Measurements from ENCODE around the gene SLC26A9.

DNA sequence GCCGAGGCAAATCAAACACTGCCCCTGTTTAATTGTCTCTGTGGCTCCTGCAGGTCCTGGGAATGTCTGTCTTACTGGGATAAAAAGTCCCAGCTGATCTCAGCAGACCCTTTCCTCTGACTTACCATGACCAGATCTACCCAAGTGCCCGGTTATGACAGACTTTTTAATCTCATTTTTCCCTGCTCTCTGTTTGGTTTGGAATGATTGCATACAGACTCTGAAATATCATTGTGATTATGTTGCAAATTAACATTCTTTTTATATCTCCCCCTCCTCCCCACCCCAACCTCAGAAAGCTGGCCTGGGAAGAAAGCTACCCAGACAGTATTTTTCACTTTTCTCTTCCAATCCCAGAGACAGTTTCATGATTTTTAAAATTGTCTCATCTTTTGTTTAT, 43.6 kb upstream of the SLC26A9 start:
- TF ChIP-seq GATA2 (CRISPR knock-in tag; IDR thresholded peaks at IDR 0.05) (no peak), EZH2phosphoT487 (IDR thresholded peaks at IDR 0.05; ENCODE audit: borderline replicate concordance, low read depth) (no peak), POLR2AphosphoS5 (IDR thresholded peaks at IDR 0.05; ENCODE audit: low read depth, low read length) (no peak), CHD2 (IDR thresholded peaks at IDR 0.05; ENCODE audit: low read length, partially characterized antibody) (no peak), TAF1 (IDR thresholded peaks at IDR 0.05; ENCODE audit: borderline replicate concordance, low read depth, low read length) (no peak), RAD21 (IDR thresholded peaks at IDR 0.05; ENCODE audit: low read length) (no peak), EP300 (IDR thresholded peaks at IDR 0.05; ENCODE audit: borderline replicate concordance in 1 of 2, low read depth in 1 of 2, low read length in 1 of 2) (no peak), YY1 (IDR thresholded peaks at IDR 0.05; ENCODE audit: low read depth) (no peak), GABPA (IDR thresholded peaks at IDR 0.05; ENCODE audit: low read depth) (no peak), FOXJ3 (CRISPR knock-in tag; IDR thresholded peaks at IDR 0.05) (no peak)
- TF ChIP-seq, protein P1, sequence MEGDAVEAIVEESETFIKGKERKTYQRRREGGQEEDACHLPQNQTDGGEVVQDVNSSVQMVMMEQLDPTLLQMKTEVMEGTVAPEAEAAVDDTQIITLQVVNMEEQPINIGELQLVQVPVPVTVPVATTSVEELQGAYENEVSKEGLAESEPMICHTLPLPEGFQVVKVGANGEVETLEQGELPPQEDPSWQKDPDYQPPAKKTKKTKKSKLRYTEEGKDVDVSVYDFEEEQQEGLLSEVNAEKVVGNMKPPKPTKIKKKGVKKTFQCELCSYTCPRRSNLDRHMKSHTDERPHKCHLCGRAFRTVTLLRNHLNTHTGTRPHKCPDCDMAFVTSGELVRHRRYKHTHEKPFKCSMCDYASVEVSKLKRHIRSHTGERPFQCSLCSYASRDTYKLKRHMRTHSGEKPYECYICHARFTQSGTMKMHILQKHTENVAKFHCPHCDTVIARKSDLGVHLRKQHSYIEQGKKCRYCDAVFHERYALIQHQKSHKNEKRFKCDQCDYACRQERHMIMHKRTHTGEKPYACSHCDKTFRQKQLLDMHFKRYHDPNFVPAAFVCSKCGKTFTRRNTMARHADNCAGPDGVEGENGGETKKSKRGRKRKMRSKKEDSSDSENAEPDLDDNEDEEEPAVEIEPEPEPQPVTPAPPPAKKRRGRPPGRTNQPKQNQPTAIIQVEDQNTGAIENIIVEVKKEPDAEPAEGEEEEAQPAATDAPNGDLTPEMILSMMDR (IDR thresholded peaks at IDR 0.05), result no peak
- TF ChIP-seq, protein P2, sequence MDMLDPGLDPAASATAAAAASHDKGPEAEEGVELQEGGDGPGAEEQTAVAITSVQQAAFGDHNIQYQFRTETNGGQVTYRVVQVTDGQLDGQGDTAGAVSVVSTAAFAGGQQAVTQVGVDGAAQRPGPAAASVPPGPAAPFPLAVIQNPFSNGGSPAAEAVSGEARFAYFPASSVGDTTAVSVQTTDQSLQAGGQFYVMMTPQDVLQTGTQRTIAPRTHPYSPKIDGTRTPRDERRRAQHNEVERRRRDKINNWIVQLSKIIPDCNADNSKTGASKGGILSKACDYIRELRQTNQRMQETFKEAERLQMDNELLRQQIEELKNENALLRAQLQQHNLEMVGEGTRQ (IDR thresholded peaks at IDR 0.05; ENCODE audit: borderline replicate concordance, low read depth, low read length), result no peak
